GM18511 (cell line): ENCODE results near the gene NDST1.

Source experiments
- ATAC-seq: cut with Tn5 transposase; IDR thresholded peaks from one replicate; pipeline ENCODE4 v1.9.1; 2021; ENCODE audit warnings: mild to moderate bottlenecking, moderate library complexity; ENCODE audit not compliant: unreplicated experiment

The NDST1 gene

GRCh38 chr5:150601491-150602345 lies 93.8 kb downstream of the NDST1 start:
- ATAC-seq: no peak

GRCh38 chr5:150603052-150603451 lies 95.1 kb downstream of the NDST1 start:
- no peak for ATAC-seq

- no peak for ATAC-seq
Observed at GRCh38 chr5:150603491-150603890, 95.6 kb downstream of the NDST1 start.

GRCh38 chr5:150604010-150604409 lies 96.1 kb downstream of the NDST1 start:
- ATAC-seq: no peak

- ATAC-seq: no peak
Observed at GRCh38 chr5:150604894-150605440, 97.0 kb downstream of the NDST1 start.

- no peak for ATAC-seq
Observed at GRCh38 chr5:150605546-150605945, 97.6 kb downstream of the NDST1 start.

GRCh38 chr5:150606476-150606875 lies 98.5 kb downstream of the NDST1 start:
- no peak for ATAC-seq

- ATAC-seq: no peak
Observed at GRCh38 chr5:150607105-150607504, 99.2 kb downstream of the NDST1 start.
